K562 (cell line): ENCODE measurements around the gene TOPORS. TPM values are rescaled to one million over a fixed set of nuclear protein-coding genes. Genes with fewer than 3 reads are reported as not detected.

ENCODE experiments used
- ATAC-seq: fragments of 200-7000 bp; cut with Tn5 transposase; 3 replicates; pipeline ENCODE4 v1.9.1; 2020; ENCODE audit warnings: moderate library complexity
- BruUV-seq: library from RNA; stranded (reverse); fragments of 400-500 nt; replicated peaks from 2 replicates; lab custom pipeline; 2021; lab: Mats Ljungman, UMichigan
- CTCF ChIA-PET: fragments of 300-600 bp; formaldehyde crosslinking; extraction: SDS; loops from one replicate; lab custom pipeline; 2021; ENCODE audit warnings: low intra/inter-chr PET ratio; lab: Yijun Ruan, JAX
- POLR2A ChIA-PET: fragments of 300-600, 350-650 bp; sonication (Branson Sonifier 250); formaldehyde crosslinking; extraction: SDS; loops from one replicate; lab custom pipeline; 2021; ENCODE audit warnings: antibody characterized with exemption, inconsistent platforms; lab: Yijun Ruan, JAX
- DNase-seq, 4 experiments: peaks; one replicate each; pipeline versions ENCODE4 v3.0.0 to v3.0.0-alpha.2; 2011 to 2018; ENCODE audit warnings: low spot score in 3 of 4, mixed read lengths in 3 of 4; ENCODE audit errors: extremely low read depth in 1 of 4
- FAIRE-seq: peaks from 2 replicates; lab custom pipeline; 2011; peaks lifted over from hg19 to GRCh38; lab: Jason Lieb, UNC
- H2AFZ ChIP-seq: 2 replicates; pipeline ENCODE4 v1.6.0; 2011; ENCODE audit warnings: low read depth, low read length, control low read depth, inconsistent platforms
- H3K27ac ChIP-seq: fragments of 200-600 bp; 3 replicates; pipeline ENCODE4 v1.8.0; 2011; ENCODE audit warnings: low read depth, mild to moderate bottlenecking, control low read depth, inconsistent platforms, low read length, moderate library complexity, mixed read lengths; ENCODE audit errors: extremely low read depth
- H3K27me3 ChIP-seq, 2 experiments: fragments of 300-600 bp in 1 of 2; 2 replicates in 1 of 2; 3 replicates in 1 of 2; pipeline versions ENCODE4 v1.6.0 to v1.8.0; 2011; ENCODE audit warnings: inconsistent platforms in 2 of 2, low read length in 2 of 2, mild to moderate bottlenecking in 1 of 2, mixed read lengths in 1 of 2, moderate library complexity in 1 of 2; ENCODE audit not compliant: control insufficient read depth in 2 of 2, insufficient read depth in 2 of 2
- H3K36me3 ChIP-seq: fragments of 300-600 bp; 3 replicates; pipeline ENCODE4 v1.8.0; 2011; ENCODE audit warnings: mild to moderate bottlenecking, low read length, inconsistent platforms; ENCODE audit not compliant: control insufficient read depth, insufficient read depth
- H3K4me1 ChIP-seq, 2 experiments: fragments of 200-600 bp in 1 of 2; replicated peaks in 1 of 2; 2 replicates in 1 of 2; 3 replicates in 1 of 2; pipeline versions ENCODE4 v1.5.1 to v1.8.0; 2011; ENCODE audit warnings: inconsistent platforms in 2 of 2, low read length in 2 of 2, mild to moderate bottlenecking in 1 of 2, mixed read lengths in 1 of 2, moderate library complexity in 1 of 2; ENCODE audit not compliant: control insufficient read depth in 2 of 2, insufficient read depth in 2 of 2
- H3K4me2 ChIP-seq: 2 replicates; pipeline ENCODE4 v1.6.1; 2011; ENCODE audit warnings: low read length, control low read depth, inconsistent platforms, mixed read lengths; ENCODE audit not compliant: insufficient read depth
- H3K4me3 ChIP-seq: fragments of 200-600 bp; sonication (generic), shearing (Covaris generic); 2 replicates; pipeline ENCODE4 v1.5.1; 2016; ENCODE audit warnings: control low read depth, inconsistent platforms
- H3K79me2 ChIP-seq: fragments of 200-600 bp; 3 replicates; pipeline ENCODE4 v1.8.0; 2011; ENCODE audit warnings: low read length, inconsistent platforms; ENCODE audit not compliant: control insufficient read depth, insufficient read depth
- H3K9ac ChIP-seq, 2 experiments: 2 replicates each; pipeline versions ENCODE4 v1.6.0 to v1.6.1; 2011; ENCODE audit warnings: low read depth in 2 of 2, low read length in 2 of 2, control low read depth in 1 of 2, inconsistent platforms in 1 of 2, mild to moderate bottlenecking in 1 of 2, mixed read lengths in 1 of 2; ENCODE audit not compliant: insufficient read depth in 1 of 2
- H3K9me1 ChIP-seq: one replicate; pipeline ENCODE4 v1.6.0; 2011; ENCODE audit warnings: inconsistent platforms, mild to moderate bottlenecking, low read length, moderate library complexity; ENCODE audit not compliant: control insufficient read depth, insufficient read depth
- H3K9me3 ChIP-seq: replicated peaks from 2 replicates; pipeline ENCODE4 v1.5.1; 2011; ENCODE audit warnings: low read depth, low read length, inconsistent platforms; ENCODE audit not compliant: control insufficient read depth, insufficient read depth
- H4K20me1 ChIP-seq: replicated peaks from 2 replicates; pipeline ENCODE4 v1.6.1; 2011; ENCODE audit warnings: low read length, inconsistent platforms, mixed read lengths; ENCODE audit not compliant: control insufficient read depth, insufficient read depth
- ARID4B ChIP-seq: sonication (generic); formaldehyde crosslinking; IDR thresholded peaks from 2 replicates; pipeline ENCODE4 v1.8.0; 2022; ENCODE audit warnings: mild to moderate bottlenecking, missing genetic modification reagents
- CHD7 ChIP-seq: fragments of 200-600 bp; sonication (generic); IDR thresholded peaks from one replicate; pipeline ENCODE4 v1.6.1; 2012; ENCODE audit warnings: mild to moderate bottlenecking, low read depth, low read length, inconsistent platforms
- HDAC3 ChIP-seq: fragments of 450-650 bp; IDR thresholded peaks from 2 replicates; pipeline ENCODE4 v1.6.1; 2018; ENCODE audit warnings: borderline replicate concordance, mild to moderate bottlenecking, moderate library complexity; ENCODE audit not compliant: partially characterized antibody
- MAFK ChIP-seq: IDR thresholded peaks from 2 replicates; pipeline ENCODE4 v1.6.1; 2011; ENCODE audit warnings: low read length, improper control_type of control experiment
- NFE2L1 ChIP-seq: fragments of 450-650 bp; IDR thresholded peaks from 2 replicates; pipeline ENCODE4 v1.6.1; 2016; ENCODE audit warnings: missing genetic modification characterization, low read depth, mild to moderate bottlenecking, missing compliant biosample characterization, moderate library complexity, borderline replicate concordance
- RFX5 ChIP-seq: IDR thresholded peaks from 2 replicates; pipeline ENCODE4 v1.6.1; 2011; ENCODE audit warnings: low read depth, mild to moderate bottlenecking, improper control_type of control experiment, low read length
- RNF2 ChIP-seq: sonication (generic); IDR thresholded peaks from 2 replicates; pipeline ENCODE4 v1.6.1; 2016
- SMARCA5 ChIP-seq: fragments of 450-650 bp; IDR thresholded peaks from 2 replicates; pipeline ENCODE4 v1.6.1; 2016
- WGBS: fragments of 100-300 bp; shearing (Covaris generic); methylation state at CpG from one replicate; pipeline ENCODE4 v1.1.6; 2016; ENCODE audit warnings: low coverage, mixed read lengths; ENCODE audit not compliant: insufficient coverage; ENCODE audit errors: missing lambda C conversion rate; 5-methylcytosine and 5-hydroxymethylcytosine counted together
- in situ Hi-C: fragments of 300-500 bp; cut with MboI; formaldehyde crosslinking; loops from 4 replicates; pipeline ENCODE4 v1.15.0; 2018; ENCODE audit warnings: inconsistent platforms, mixed read lengths
- intact Hi-C: fragments of 100-400 bp; cut with micrococcal nuclease; formaldehyde crosslinking; loops from 2 replicates; pipeline ENCODE4 v1.14.2; 2022
- polyA plus RNA-seq, 8 experiments: library from polyadenylated mRNA; depleted of rRNA in 4 of 8; stranded (reverse) in 5 of 8; unstranded in 3 of 8; fragments of >200 nt; fragmentation: Nextera tagmentation in 2 of 8; fragmentation: Illumina TruSeq in 1 of 8; extraction: Ambion mirVana in 2 of 8; extraction: Trizol in 1 of 8; gene quantifications; 2 replicates each; pipeline versions ENCODE4 v1.2.1 to v1.2.3, GENCODE V29; 2011 to 2014; ENCODE audit warnings: inconsistent platforms in 1 of 8, missing spikeins in 1 of 8
- total RNA-seq, 7 experiments: library from RNA; depleted of rRNA in 6 of 7; stranded (reverse); fragments of >200 nt in 6 of 7; fragmentation: Illumina TruSeq in 2 of 7; extraction: Trizol in 2 of 7; gene quantifications; 2 replicates each; pipeline versions ENCODE4 v1.2.1 to v1.2.3, GENCODE V29; 2011 to 2021; ENCODE audit warnings: low replicate concordance in 1 of 7

The TOPORS gene
- total and polyA plus RNA-seq, 9 of the 15 experiments (the other 6 are each of a cell fraction or from before 2014, with no cell fraction given), result 4.3 to 19.6 (median 9.9) TPM

DNA sequence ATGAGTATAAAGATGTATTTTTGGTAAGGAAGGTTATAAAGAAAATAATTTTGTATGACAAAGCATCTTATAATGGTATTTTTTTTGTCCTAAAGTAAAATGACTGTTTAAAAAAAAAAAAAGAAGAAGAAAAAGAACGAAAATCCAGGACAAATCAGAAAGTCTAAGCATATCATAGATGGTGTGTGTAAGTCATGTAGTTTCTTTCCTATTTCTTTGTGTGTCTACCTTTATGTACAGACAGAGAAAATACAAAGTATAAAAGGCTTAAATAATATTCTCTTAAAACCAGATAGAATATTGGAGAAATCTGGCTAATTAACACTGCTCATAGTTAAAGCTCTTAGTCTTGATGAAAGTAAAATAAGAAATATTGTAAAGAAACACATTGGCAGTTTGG is 34.1 kb downstream of the TOPORS start:
- H3K27me3 ChIP-seq, result no peaks in the 10 kb centered on the region
- BruUV-seq, result no TSS peak
- H3K4me3 ChIP-seq, result no peak overlapping the region
- ChIA-PET POLR2A (no interaction called here), CTCF (no interaction called here)
- DNase-seq (no peak), FAIRE-seq (no peak), ATAC-seq (no peak)
- H2AFZ ChIP-seq, result no peak overlapping the region
- peaks cover 0 to 4% of the 10 kb centered on the region in 2 experiments; a peak in 1 of 5 replicates for H3K4me1 ChIP-seq
- no peaks in the 10 kb centered on the region for H3K36me3 ChIP-seq
- no peaks in the 10 kb centered on the region for H4K20me1 ChIP-seq
- no peak for TF ChIP-seq RNF2
- no peak for TF ChIP-seq SMARCA5
- TF ChIP-seq ARID4B, result no peak
- TF ChIP-seq RFX5, result no peak
- no peak for TF ChIP-seq HDAC3
- no peak for TF ChIP-seq MAFK
- TF ChIP-seq NFE2L1 (tag), result no peak
- no peak for TF ChIP-seq CHD7
- 29% methylated on average over 1 of the region's 1 CpG for WGBS
- H3K4me2 ChIP-seq, result no peak overlapping the region
- H3K27ac ChIP-seq, result no peak overlapping the region
- no peaks in the 10 kb centered on the region for H3K9me1 ChIP-seq
- intact Hi-C loops, result no loop called here
- H3K9me3 ChIP-seq, result no peaks in the 10 kb centered on the region
- no peaks in the 10 kb centered on the region for H3K79me2 ChIP-seq
- in situ Hi-C loops, result no loop called here
- H3K9ac ChIP-seq, result no peak overlapping the region
